ENCODE results near the gene DIP2C. TPM values are rescaled to one million over a fixed set of nuclear protein-coding genes. Genes with fewer than 3 reads are reported as not detected.

Gene DIP2C
- total RNA-seq, 1 experiment from 2014 or later, result 11.0 TPM

GRCh38 chr10:697097-697875 lies 7.8 kb upstream of the DIP2C start:
- DNase-seq (ENCODE audit: low spot score) (no peak), ATAC-seq (no peak)
- Mint-ChIP-seq H3K4me1 (peaks cover 8% of the 10 kb centered on the region), H3K9me3 (peaks cover 6% of the 10 kb centered on the region), H3K36me3 (no peaks in the 10 kb centered on the region), H3K27ac (no peak overlapping the region), H3K27me3 (ENCODE audit: low read depth) (peaks cover 4% of the 10 kb centered on the region; the same call in 1 of the 2 replicates), H3K4me3 (no peak overlapping the region)
- POLR2A ChIA-PET, result no interaction called here
- TF ChIP-seq NR3C1 (CRISPR knock-in tag; conservative IDR thresholded peaks at IDR 0.05; ENCODE audit: low read depth) (no peak), NR2C2 (CRISPR knock-in tag; IDR thresholded peaks at IDR 0.05) (no peak), ERG (CRISPR knock-in tag; IDR thresholded peaks at IDR 0.05) (no peak), FOXK1 (CRISPR knock-in tag; IDR thresholded peaks at IDR 0.05) (no peak), FOXP1 (CRISPR knock-in tag; IDR thresholded peaks at IDR 0.05; ENCODE audit: borderline replicate concordance) (no peak), IRF1 (CRISPR knock-in tag; IDR thresholded peaks at IDR 0.05) (no peak), ATF2 (CRISPR knock-in tag; IDR thresholded peaks at IDR 0.05; ENCODE audit: borderline replicate concordance, low read depth) (no peak), ZNF396 (CRISPR knock-in tag; IDR thresholded peaks at IDR 0.05; ENCODE audit: borderline replicate concordance) (no peak), ZBTB21 (CRISPR knock-in tag; IDR thresholded peaks at IDR 0.05; ENCODE audit: borderline replicate concordance) (no peak)
- TF ChIP-seq, protein P1, sequence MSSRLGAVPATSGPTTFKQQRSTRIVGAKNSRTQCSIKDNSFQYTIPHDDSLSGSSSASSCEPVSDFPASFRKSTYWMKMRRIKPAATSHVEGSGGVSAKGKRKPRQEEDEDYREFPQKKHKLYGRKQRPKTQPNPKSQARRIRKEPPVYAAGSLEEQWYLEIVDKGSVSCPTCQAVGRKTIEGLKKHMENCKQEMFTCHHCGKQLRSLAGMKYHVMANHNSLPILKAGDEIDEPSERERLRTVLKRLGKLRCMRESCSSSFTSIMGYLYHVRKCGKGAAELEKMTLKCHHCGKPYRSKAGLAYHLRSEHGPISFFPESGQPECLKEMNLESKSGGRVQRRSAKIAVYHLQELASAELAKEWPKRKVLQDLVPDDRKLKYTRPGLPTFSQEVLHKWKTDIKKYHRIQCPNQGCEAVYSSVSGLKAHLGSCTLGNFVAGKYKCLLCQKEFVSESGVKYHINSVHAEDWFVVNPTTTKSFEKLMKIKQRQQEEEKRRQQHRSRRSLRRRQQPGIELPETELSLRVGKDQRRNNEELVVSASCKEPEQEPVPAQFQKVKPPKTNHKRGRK (CRISPR knock-in tag; IDR thresholded peaks at IDR 0.05; ENCODE audit: borderline replicate concordance), result no peak
- CTCF ChIA-PET, result interaction anchor here (1.1 to 1.3 kb wide), 2 partner anchors 113 to 186 kb away, joined by 3 to 6 read pairs; no protein-coding TSS in a partner anchor

DNA sequence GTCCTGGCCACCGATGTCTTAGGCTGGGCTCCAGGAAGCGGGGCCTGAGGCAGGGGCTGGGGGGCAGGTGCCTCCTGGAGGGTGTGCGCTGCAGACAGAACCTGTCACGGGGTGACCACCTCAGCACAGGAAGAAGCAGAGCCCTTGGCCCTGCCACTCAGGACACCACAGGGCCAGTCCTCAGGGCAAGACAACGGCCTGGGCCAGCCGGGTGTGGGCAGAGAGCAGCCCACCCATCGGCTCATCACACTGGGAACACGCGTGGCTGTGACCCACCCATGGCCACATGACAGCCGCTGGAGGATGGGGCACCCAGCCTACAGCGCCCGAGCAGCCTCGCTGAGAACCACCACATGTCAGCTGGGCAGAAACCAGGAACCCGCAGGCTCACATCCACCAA lies 5.9 kb upstream of the DIP2C start:
- no peak overlapping the region for H3K27ac Mint-ChIP-seq
- POLR2A ChIA-PET, result no interaction called here
- no peak for TF ChIP-seq MAX (CRISPR knock-in tag; IDR thresholded peaks at IDR 0.05)
- TF ChIP-seq NFYB (CRISPR knock-in tag; conservative IDR thresholded peaks at IDR 0.05; ENCODE audit: low read depth), result no peak
- TF ChIP-seq, protein P2, sequence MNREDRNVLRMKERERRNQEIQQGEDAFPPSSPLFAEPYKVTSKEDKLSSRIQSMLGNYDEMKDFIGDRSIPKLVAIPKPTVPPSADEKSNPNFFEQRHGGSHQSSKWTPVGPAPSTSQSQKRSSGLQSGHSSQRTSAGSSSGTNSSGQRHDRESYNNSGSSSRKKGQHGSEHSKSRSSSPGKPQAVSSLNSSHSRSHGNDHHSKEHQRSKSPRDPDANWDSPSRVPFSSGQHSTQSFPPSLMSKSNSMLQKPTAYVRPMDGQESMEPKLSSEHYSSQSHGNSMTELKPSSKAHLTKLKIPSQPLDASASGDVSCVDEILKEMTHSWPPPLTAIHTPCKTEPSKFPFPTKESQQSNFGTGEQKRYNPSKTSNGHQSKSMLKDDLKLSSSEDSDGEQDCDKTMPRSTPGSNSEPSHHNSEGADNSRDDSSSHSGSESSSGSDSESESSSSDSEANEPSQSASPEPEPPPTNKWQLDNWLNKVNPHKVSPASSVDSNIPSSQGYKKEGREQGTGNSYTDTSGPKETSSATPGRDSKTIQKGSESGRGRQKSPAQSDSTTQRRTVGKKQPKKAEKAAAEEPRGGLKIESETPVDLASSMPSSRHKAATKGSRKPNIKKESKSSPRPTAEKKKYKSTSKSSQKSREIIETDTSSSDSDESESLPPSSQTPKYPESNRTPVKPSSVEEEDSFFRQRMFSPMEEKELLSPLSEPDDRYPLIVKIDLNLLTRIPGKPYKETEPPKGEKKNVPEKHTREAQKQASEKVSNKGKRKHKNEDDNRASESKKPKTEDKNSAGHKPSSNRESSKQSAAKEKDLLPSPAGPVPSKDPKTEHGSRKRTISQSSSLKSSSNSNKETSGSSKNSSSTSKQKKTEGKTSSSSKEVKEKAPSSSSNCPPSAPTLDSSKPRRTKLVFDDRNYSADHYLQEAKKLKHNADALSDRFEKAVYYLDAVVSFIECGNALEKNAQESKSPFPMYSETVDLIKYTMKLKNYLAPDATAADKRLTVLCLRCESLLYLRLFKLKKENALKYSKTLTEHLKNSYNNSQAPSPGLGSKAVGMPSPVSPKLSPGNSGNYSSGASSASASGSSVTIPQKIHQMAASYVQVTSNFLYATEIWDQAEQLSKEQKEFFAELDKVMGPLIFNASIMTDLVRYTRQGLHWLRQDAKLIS (CRISPR knock-in tag; IDR thresholded peaks at IDR 0.05; ENCODE audit: borderline replicate concordance), result no peak
- no peak for TF ChIP-seq RORB (CRISPR knock-in tag; IDR thresholded peaks at IDR 0.05)
- no peak for TF ChIP-seq TP53 (CRISPR knock-in tag; IDR thresholded peaks at IDR 0.05)
- TF ChIP-seq ZNF671 (CRISPR knock-in tag; IDR thresholded peaks at IDR 0.05), result no peak
- TF ChIP-seq SMAD4 (CRISPR knock-in tag; IDR thresholded peaks at IDR 0.05), result no peak
- TF ChIP-seq FOXP4 (CRISPR knock-in tag; IDR thresholded peaks at IDR 0.05), result no peak

More for the DNA sequence above, 5.9 kb upstream of the DIP2C start:
- H3K4me1 Mint-ChIP-seq, result peaks cover 14% of the 10 kb centered on the region
- DNase-seq (ENCODE audit: low spot score) (no peak), ATAC-seq (no peak)
- no peak overlapping the region for H3K4me3 Mint-ChIP-seq
- peaks cover 17% of the 10 kb centered on the region for H3K27me3 Mint-ChIP-seq (ENCODE audit: low read depth)
- CTCF ChIA-PET, result no interaction called here
- H3K36me3 Mint-ChIP-seq, result no peaks in the 10 kb centered on the region
- H3K9me3 Mint-ChIP-seq, result peaks cover 4% of the 10 kb centered on the region

All from WTC11 (cell line).